Measurements from ENCODE around the gene CMTM6.

GRCh38 chr3:32495609-32496008 is 7.0 kb downstream of the CMTM6 start:
- TF ChIP-seq POLR2A (IDR thresholded peaks at IDR 0.05; ENCODE audit: low read length) (no peak), GATA1 (IDR thresholded peaks at IDR 0.05; ENCODE audit: low read depth, low read length) (no peak)

Data from erythroblast (primary cell).